ENCODE results near the gene IFT25. TPM values are rescaled to one million over a fixed set of nuclear protein-coding genes. Genes with fewer than 3 reads are reported as not detected.
"Not testable (repeated sequence)": the region's sequence is repeated elsewhere in the genome, so short reads cannot be mapped to it uniquely, and the experiment has no call there.

The IFT25 gene
- 11.1 TPM for total RNA-seq
- long read RNA-seq, transcript HSPB11-201 (6 exons, 915 nt), result major isoform, 7 of 12 reads
- long read RNA-seq, partial matches to known transcripts, result 1 of 12 reads
- long read RNA-seq, other reads (novel, unspliced or antisense), result 3 of 12 reads

DNA sequence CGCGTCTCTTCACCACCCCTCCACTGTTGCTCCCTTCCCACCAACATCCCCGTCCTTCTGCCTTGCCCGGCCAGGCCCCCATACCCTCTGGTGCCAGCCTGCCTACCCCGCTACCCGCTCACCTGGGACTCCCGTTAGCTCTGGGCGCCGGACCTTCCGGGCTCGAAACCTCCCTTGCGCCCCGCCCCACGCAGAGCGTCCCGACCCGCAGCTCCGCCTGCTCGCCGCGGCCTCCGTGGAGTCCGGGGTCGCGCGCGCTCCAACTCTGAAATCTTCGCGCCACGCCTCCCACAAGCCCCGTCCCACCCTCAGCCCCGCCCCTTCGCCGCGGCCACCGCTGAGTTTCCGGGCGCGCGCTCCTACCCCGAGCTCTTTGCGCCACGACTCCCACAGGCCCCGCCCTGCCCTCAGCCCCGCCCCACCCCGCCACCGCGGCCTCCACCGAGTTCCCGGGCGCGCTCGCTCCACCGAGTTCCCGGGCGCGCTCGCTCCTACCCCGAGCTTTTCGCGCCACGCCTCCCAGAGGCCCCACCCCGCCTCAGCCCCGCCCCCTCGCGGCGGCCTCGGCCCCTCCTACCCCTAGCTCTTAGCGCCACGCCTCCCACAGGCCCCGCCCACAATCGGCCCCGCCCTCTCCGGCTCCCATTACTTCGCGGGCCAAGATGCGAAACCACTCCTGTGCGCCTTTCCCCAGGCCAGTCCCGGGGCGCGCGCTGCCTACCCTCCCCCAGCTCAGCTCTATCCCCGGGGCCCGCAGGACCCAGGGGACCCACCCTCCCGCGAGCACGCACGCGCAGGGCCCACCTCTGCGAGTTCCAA, at the start of gene IFT25:
IFT25 (minus strand) TSS at position 267 of the 819 bp plus-strand sequence. CDS start 5,617 bp downstream, outside the sequence.
- peak; percentile 99 for DNase-seq (ENCODE audit: low spot score)
- intact Hi-C loops (cut with DNase I), result loop anchor here (1.0 to 5.0 kb wide), 2 partner anchors 56 to 107 kb away; partner anchors contain the start of genes TCEANC2, TMEM59 and YIPF1

DNA sequence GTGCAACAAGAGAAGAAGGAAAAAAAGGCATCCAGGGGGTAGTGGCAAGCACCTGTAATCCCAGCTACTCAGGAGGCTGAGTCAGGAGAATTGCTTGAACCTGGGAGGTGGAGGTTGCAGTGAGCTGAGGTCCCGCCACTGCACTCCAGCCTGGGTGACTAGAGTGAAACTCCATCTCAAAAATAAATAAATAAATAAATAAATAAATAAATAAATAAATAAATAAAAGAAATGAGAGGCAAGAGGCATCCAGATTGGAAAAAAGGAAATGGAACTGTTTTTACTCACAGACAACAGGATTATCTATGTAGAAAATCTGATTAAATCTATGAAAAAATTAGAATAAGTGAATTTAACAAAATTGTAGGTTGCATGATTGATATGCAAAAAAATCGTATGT, 49.0 kb upstream of the IFT25 start:
- intact Hi-C loops (cut with DNase I); DNase-seq (ENCODE audit: low spot score): not testable (repeated sequence)

DNA sequence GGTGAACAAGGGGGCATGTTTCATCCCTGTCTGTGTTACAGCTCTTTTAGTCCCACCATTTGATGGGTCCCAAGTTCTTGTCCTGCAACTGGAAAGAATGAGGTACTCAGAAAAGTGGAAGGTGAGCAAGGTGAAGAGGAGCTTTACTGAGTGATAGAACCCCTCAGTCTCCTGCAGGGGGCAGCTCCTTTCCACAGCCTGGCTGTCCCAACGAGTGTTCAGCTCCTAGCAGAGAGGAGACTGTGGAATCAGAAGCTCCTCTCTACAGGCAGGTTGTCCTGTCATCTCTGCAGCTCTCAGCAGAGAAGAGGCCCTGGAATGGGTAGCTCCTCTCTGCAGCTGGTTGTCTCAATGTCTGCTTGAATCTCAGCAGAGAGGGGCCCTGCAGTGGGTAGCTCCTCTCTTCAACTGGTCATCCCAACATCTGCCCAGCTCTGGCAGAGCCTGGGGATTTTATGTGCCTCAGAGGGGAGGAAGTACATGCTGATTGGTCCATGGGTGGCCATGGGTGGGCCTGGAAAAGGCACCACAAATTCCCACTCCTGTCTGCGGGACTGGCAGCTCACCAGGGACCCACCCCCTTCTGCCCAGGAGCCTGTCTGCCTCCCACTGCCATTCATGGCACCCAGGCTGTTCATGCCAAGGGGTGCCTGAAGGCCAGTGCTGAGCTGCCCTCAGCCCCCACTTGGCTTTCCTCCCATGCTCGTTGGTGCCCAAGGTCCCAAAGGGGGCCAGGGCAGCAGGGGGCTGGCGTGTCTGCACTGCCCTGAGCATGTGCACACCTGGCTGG, 46.8 kb upstream of the IFT25 start:
- intact Hi-C loops (cut with DNase I), result no loop called here
- DNase-seq (ENCODE audit: low spot score), result no peak

DNA sequence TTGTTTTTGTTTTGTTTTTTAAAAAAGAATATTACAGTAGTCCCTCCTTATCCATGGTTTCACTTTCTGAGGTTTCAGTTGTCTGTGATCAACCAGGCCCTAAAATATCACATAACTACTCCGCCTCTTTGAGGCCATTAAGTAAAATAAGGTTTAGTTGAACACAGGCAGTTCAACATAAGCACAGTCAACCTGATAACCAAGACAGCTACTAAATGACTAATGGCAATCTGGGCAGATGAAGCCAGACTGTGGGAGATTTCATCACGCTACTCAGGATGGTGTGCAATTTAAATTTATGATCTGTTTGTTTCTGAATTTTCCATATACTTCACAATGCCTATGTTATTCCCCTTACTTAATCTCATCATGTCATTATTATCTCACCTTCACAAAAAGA, 42.4 kb upstream of the IFT25 start:
- DNase-seq (ENCODE audit: low spot score), result no peak
- intact Hi-C loops (cut with DNase I), result no loop called here

DNA sequence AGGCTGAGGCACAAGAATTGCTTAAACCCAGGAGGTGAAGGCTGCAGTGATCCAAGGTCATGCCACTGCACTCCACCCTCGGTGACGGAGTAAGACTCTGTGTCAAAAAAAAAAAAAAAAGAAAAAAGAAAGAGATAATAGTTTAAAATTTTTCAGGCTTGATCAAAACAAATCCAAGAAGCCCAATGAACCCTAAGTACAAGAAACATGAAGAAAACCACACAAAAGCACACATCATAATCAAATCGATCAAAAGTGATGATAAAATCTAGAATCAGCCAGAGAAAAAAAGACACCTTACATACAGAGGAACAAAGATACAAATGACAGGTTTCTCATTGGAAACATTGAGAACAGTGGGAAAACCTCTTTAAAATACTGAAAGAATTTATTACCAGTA, 41.0 kb upstream of the IFT25 start:
- no peak for DNase-seq (ENCODE audit: low spot score)
- intact Hi-C loops (cut with DNase I), result no loop called here

DNA sequence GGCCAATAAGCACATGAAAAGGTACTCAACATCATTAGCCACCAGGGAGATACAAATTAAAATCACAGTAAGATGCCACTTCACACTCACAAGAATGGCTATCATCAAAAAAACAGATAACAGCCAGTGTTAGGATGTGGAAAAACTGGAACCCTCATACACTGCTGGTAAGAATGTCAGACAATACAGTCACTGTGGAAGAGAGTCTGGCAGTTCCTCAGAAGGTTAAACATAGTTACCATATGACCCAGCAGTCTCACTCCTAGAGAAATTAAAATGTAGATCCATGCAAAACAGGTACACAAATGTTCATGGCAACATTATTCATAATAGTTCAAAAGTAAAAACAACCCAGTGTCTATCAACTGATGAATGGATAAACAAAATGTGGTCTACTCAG, 39.2 kb upstream of the IFT25 start:
- intact Hi-C loops (cut with DNase I), result no loop called here
- DNase-seq (ENCODE audit: low spot score), result no peak

DNA sequence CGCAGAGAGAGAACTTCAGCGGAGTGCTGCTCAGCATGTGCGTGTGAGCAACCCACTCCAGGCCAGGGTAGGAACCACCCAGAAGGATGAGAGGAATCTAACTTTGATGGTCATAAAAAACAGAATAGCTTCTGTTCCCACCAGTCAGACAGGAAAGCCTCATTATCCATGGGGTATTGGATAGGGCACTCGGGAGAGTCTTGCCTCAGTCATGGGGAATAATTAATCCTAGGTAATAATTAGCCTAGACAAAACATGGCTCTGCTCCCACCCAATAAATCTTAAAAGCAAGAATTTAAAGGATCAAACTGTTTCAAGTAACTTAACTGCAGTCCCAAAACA, 37.2 kb upstream of the IFT25 start:
- DNase-seq (ENCODE audit: low spot score), result no peak
- intact Hi-C loops (cut with DNase I), result no loop called here

DNA sequence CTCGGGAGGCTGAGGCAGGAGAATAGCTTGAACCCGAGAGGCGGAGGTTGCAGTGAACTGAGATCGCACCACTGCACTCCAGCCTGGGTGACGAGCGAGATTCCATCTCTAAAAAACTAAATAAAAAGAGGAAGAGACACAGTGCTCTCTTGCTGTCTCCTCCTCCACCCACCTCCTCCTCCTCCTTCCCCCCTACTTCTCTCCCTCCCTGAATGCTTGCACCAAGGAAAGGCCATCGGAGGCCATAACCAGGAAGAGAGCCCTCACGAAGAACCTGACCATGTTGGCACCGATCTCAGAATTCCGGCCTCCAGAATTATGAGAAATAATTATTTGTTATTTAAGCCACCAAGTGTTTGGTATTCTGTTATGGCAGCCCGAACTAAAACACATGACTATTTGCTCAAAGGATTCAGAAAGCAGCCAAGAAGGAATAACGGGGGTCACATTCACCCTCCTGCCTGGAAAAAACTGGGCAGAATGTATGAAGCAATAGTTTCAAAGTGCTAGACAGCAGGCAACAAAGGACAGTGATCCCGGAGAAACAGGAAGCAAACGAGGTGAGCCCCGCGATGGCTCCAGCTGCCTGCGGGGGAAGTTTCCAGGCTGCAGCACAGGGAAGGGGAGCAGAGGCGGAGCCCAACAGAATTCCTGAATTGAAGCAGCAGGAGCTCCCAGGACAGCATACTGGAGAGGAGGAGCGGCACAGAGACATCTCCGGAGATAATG, 36.7 kb upstream of the IFT25 start:
- intact Hi-C loops (cut with DNase I), result no loop called here
- no peak for DNase-seq (ENCODE audit: low spot score)

DNA sequence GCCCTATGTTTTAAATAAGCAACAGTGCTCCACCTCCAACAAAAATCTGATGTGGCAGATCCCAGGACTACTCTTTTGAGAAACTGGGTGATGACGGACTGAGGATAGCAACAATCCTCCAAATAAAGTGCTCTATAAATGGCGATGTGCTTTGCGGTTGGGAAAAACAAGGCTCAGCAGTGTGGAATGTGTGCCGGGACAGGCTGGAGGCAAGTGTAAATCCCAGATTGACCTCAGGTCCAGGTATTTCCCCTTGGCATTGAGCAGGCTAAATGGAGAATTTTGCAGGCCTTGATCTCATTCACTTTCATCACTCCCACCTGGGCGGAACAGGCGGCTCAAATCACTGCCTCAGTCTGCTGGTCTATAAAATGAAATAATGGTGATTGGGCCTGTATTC, 35.7 kb upstream of the IFT25 start:
- intact Hi-C loops (cut with DNase I), result no loop called here
- no peak for DNase-seq (ENCODE audit: low spot score)

DNA sequence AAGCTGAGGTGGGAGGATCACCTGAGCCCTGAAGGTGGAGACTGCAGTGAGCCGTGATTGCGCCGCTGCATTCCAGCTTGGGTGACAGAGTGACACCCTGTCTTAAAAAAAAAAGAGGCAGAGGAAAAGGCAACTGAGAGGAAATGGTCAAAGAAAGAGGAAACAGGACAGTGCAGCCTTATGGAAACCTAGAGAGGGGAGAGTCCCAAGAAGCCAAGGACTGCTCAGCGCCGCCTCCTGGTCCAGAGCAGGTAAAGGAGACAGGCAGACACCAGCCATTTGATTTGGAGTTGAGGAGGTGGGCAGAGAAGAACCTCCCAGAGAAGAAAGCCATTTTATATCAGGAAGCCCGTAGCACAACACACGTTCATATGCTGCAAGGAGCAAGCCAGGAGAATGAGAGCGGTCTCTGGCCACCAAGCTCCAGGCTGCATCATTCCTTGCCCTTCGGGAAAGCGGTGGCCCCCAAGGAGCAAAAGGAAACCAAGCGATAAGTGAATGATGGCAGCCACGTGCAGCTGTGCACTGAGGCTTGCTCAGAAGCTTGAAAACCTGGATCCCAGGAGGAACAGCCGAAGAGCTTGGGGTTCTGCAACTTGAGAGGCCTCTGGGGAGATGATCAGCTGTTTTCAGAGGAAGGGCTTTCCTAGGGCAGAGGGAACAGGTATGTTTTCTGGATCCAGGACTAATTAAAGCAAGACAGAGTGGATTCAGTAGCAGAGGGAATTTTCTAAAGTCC, 34.4 kb upstream of the IFT25 start:
- no peak for DNase-seq (ENCODE audit: low spot score)
- intact Hi-C loops (cut with DNase I), result no loop called here

DNA sequence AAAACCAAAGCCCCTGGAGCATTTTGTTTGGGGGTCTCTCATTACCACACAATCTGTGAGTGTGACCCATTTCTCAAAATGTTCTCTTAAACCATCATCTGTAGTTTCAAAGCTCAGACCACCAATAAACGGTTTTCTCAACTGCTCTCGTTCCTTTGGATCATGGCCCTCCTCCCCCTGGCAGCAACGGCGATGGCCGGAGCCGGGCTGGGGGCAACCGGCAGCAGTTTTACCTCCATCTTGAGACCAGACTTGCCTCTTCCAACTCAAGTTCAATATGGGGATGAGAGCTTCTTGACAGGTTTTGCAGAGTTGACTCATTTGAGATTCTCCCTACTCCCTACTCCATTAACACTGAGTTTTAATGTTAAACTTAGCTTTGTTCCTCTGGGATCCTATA, 30.4 kb upstream of the IFT25 start:
- intact Hi-C loops (cut with DNase I), result no loop called here
- DNase-seq (ENCODE audit: low spot score), result no peak

DNA sequence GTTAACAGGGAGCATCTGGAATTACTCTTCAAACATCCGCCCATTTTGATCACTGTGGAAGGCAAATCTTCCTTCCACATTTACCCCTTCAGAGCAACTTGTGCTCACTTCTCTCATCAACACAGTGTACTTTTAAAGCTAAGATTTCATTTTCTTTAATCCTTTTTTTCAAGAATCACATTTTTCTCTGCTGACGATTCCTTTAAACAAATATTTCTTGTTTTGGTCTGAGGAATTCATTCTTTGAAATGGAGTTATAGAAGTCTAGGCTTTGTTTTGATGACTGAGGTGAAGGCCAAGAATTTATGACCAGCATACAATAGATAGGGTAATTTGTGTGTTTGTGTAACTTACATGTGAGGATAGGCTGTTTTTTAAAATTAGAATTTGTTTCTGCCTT, 26.2 kb upstream of the IFT25 start:
- DNase-seq (ENCODE audit: low spot score), result no peak
- intact Hi-C loops (cut with DNase I), result no loop called here

DNA sequence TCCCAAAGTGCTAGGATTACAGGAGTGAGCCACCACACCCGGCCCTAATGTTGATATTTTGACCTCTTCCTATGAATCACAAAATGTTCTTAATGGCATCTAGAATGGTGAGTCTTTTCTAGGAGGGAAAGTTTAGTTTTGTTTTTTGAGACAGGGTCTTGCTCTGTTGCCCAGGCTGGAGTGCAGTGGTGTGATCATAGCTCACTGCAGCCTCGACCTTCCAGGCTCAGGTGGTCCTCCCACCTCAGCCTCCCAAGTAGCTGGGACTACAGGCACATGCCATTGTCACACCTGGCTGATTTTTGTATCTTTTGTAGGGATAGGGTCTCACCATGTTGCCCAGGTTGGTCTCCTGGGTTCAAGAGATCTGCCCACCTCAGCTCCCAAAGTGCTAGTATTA, 23.8 kb upstream of the IFT25 start:
- intact Hi-C loops (cut with DNase I); DNase-seq (ENCODE audit: low spot score): not testable (repeated sequence)

DNA sequence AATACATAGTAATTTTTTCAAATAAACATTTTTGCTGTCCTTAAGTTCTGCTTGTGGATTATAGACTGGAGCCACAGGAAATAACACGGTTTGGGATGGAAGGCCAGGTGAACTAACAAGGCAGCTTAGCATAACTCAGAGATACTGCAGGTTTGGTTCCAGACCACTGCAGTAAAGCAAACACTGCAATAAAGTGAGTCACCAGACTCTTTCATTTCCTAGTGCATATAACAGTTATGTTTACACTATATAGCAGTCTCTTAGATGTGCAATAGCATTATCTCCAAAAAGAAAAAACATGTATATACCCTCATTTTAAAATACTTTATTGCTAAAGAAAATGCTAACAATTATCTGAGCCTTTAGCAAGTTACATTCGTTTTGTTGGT, 22.6 kb upstream of the IFT25 start:
- no peak for DNase-seq (ENCODE audit: low spot score)
- intact Hi-C loops (cut with DNase I), result no loop called here

DNA sequence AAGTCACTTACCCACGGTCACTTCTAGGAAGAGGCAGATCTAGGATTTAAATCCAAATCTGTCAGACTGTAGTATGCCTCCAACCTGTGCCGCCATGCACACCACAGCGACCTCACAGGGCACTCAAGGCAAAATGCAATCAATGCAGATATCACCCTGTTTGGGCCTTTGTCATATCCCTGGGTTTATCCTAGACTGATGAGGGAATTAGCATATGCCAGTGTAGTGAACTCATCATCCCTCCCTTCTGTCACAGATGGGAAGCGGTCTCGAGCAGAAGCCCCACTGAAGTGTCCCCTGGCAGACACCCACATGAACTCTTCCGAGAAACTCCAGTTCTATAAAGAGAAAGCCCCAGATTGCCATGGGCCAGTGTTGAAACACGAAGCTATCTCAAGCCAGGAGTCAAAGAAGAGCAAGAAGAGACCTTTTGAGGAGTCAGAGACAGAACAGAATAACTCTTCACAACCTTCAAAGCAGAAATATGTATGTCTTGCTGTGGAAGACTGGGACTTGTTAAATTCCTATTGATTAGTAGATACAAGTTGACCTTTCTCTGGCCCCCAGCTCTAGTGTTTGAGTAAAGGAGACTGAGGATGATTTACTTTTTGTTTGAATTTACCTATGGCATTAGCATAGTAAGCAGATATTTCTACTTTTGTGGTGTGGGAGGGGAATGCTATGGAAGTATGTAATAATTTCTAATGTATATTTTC, 22.1 kb upstream of the IFT25 start:
- intact Hi-C loops (cut with DNase I), result no loop called here
- no peak for DNase-seq (ENCODE audit: low spot score)

DNA sequence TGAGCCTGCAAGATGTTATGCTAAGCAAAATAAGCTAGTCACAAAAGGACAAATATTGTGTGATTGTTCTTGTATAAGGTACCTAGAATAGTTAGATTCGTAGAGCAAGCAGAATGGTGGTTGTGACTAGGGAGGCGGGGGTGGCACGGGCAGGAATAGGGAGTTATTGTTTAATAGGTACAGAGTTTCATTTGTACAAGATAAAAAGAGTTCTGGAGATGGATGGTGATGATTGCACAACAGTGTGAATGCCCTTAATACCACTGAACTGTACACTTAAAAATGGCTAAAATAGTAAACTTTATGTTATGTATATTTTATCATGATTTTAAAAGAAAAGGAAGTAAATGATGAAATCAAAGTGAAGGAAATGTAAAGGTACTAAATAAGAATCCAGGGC, 21.3 kb upstream of the IFT25 start:
- no peak for DNase-seq (ENCODE audit: low spot score)
- intact Hi-C loops (cut with DNase I), result no loop called here

DNA sequence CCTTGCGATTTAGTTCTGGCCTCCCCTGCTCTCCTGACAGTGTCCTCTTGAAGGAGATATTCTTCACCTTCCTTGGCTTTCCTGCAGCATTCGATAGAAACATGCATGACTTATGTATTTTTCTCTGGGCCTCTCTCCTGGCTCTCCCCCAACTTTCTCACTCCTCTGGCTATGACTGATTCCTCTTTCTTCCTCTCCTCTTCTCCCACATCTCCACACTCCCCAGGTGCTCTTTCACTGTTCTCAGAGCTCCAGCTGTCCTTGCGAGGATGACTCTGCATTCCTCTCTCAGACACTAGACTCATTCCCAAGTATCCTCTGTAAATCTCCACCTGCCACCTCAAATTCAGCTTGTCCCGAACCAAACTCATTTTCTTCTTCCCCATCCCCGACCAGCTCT, 18.6 kb upstream of the IFT25 start:
- DNase-seq (ENCODE audit: low spot score), result no peak
- intact Hi-C loops (cut with DNase I), result no loop called here

DNA sequence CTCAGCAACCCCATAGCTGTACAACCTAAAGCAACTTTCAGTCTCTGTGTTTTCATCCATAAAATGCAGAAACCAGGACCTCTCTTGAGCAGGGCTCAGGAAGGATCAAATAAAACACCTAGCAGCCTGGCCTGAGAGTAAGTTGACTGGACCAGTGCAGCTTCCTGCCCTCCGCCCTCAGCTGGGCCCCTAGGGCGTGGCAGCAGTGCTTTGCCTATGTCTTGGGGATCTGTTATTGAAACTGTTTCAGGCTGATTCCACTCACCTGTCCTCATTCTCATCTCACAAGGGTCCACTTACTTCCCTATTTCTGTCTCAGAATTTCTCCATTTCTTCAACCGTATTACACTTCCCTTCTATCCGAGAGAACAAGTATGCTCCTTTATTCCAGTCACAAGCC, 18.0 kb upstream of the IFT25 start:
- DNase-seq (ENCODE audit: low spot score), result no peak
- intact Hi-C loops (cut with DNase I), result no loop called here

DNA sequence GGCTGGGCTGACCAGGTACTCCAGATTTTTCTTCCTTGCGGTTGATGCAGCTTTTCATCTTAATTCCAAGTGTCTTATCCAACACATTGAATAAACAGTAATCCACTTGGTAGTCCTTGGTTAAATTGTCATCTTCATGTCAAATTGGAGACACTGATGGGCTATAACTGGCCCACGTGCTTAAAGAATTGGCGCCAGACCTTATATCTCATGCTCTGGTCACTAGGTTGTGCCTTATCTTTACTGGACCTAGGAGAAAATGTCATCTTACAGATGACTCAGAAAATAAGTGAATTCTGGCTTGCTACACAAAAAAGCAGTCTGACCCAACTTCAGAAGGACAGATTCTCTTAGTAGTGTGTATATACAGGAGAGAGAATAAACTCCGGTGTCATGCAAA, 16.9 kb upstream of the IFT25 start:
- intact Hi-C loops (cut with DNase I), result no loop called here
- no peak for DNase-seq (ENCODE audit: low spot score)
